ENCODE data around the gene MDM2. TPM values are rescaled to one million over a fixed set of nuclear protein-coding genes. Genes with fewer than 3 reads are reported as not detected.
"Not testable (repeated sequence)": the region's sequence is repeated elsewhere in the genome, so short reads cannot be mapped to it uniquely, and the experiment has no call there.

MDM2 gene
- total RNA-seq, 2 donors from 2014 or later: 191 to 225 TPM

GRCh38 chr12:68814490-68815231, 6.7 kb downstream of the MDM2 start:
- DNase-seq (no peak), ATAC-seq (replicated peaks in 1 of 2) (peak in 1 of 2 donors; percentile 11)
- Mint-ChIP-seq H3K4me3 (peak overlapping the region; percentile 4 to 17), H3K36me3 (ENCODE audit: insufficient read depth in 2 of 2) (peaks cover 10 to 68% of the 10 kb centered on the region in 2 donors), H3K27me3 (ENCODE audit: low read depth) (no peaks in the 10 kb centered on the region), H3K9me3 (no peaks in the 10 kb centered on the region), H3K27ac (peak overlapping the region; percentile 30), H3K4me1 (ENCODE audit: low read depth) (peaks cover 68% of the 10 kb centered on the region)

DNA sequence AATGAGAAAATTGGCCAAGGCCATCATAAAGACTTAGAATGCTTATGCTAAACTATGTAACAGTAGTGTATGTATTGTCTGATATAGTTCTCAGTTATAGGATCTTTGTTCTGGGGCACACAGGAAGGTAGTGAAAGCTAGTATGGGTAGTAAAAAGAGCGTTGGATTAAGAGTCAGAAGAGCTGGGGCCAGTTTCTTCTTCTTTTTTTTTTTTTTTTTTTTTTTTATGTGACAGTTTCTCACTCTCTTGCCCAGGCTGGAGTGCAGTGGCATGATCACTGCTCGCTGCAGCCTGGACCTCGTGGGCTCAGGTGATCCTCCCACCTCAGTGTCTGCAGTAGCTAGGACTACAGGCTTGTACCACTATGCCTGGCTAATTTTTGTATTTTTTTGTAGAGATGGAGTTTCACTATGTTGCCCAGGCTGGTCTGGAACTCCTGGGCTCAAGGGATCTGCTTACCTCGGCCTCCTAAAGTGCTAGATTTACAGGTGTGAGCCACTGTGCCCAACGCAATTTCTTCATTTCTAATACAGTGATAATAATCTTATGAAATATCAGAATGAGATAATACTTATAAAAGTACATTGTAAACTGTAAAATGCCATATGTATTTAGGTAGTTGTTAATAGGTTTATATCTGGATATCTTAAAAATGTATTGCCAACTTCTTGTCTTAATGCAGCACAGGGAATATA, 7.4 kb downstream of the MDM2 start:
- ATAC-seq (replicated peaks in 1 of 2): peak; percentile 34 to 48
- Mint-ChIP-seq H3K36me3 (ENCODE audit: insufficient read depth in 2 of 2) (peaks cover 10 to 70% of the 10 kb centered on the region in 2 donors), H3K4me1 (ENCODE audit: low read depth) (peaks cover 68% of the 10 kb centered on the region), H3K9me3 (no peaks in the 10 kb centered on the region), H3K4me3 (peak overlapping the region; percentile 2 to 6), H3K27ac (peak overlapping the region; percentile 16), H3K27me3 (ENCODE audit: low read depth) (no peaks in the 10 kb centered on the region)
- DNase-seq: no peak

- no peak overlapping the region for H3K4me3 Mint-ChIP-seq
- H3K36me3 Mint-ChIP-seq (ENCODE audit: insufficient read depth in 2 of 2): peaks cover 10 to 69% of the 10 kb centered on the region in 2 donors
- DNase-seq: no peak
- H3K27me3 Mint-ChIP-seq (ENCODE audit: low read depth): no peaks in the 10 kb centered on the region
- H3K27ac Mint-ChIP-seq: peak overlapping the region; percentile 38
- ATAC-seq (replicated peaks in 1 of 2): no peak
- no peaks in the 10 kb centered on the region for H3K9me3 Mint-ChIP-seq
- peaks cover 65% of the 10 kb centered on the region for H3K4me1 Mint-ChIP-seq (ENCODE audit: low read depth)
Measured at GRCh38 chr12:68815928-68816800, 8.2 kb downstream of the MDM2 start.

DNA sequence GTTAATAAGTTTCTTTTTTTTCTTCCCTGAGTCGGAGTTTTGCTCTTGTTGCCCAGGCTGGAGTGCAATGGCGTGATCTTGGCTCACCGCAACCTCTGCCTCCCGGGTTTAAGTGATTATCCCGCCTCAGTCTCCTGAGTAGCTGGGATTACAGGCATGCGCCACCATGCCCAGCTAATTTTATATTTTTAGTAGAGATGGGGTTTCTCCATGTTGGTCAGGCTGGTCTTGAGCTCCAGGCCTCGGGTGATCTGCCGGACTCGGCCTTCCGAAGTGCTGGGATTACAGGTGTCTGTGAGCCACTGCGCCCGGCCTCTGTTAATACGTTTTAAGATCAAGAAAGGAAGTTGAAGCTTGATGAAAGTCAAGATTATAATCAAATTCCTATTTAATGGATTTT, 11.5 kb downstream of the MDM2 start:
- not testable (repeated sequence) for H3K4me3 Mint-ChIP-seq; H3K27me3 Mint-ChIP-seq (ENCODE audit: low read depth); H3K27ac Mint-ChIP-seq; H3K9me3 Mint-ChIP-seq; ATAC-seq (replicated peaks in 1 of 2); DNase-seq
- peaks cover 52% of the 10 kb centered on the region for H3K4me1 Mint-ChIP-seq (ENCODE audit: low read depth)
- H3K36me3 Mint-ChIP-seq (ENCODE audit: insufficient read depth in 2 of 2): peaks cover 14 to 63% of the 10 kb centered on the region in 2 donors

GRCh38 chr12:68821357-68822188, 13.6 kb downstream of the MDM2 start:
- Mint-ChIP-seq H3K9me3 (no peaks in the 10 kb centered on the region), H3K36me3 (ENCODE audit: insufficient read depth in 2 of 2) (peaks cover 14 to 64% of the 10 kb centered on the region in 2 donors), H3K4me1 (ENCODE audit: low read depth) (peaks cover 51% of the 10 kb centered on the region), H3K27ac (peak overlapping the region; percentile 91), H3K4me3 (no peak overlapping the region), H3K27me3 (ENCODE audit: low read depth) (no peaks in the 10 kb centered on the region)
- ATAC-seq (replicated peaks in 1 of 2) (peak; percentile 17 to 36), DNase-seq (no peak)

DNA sequence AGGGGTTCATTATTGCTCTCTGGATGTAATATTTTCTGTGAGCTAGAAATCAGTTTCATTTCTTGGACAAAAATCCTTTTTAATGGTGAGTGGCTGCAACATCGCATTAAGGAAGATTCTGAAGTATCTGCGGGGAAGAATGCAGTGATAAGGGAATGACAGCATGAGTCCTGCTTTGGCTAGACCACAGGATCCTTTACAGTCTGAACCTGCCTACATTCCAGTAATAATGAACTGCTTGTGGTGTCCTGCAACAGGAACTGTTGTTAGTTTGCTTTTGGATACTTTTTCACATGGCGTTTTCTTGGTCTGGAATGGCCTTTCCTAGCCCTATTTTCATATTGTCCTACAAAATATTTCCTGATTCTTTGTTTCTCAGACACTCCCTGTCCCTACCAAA, 15.7 kb downstream of the MDM2 start:
- no peak overlapping the region for H3K4me3 Mint-ChIP-seq
- peaks cover 15 to 69% of the 10 kb centered on the region in 2 donors for H3K36me3 Mint-ChIP-seq (ENCODE audit: insufficient read depth in 2 of 2)
- no peaks in the 10 kb centered on the region for H3K27me3 Mint-ChIP-seq (ENCODE audit: low read depth)
- ATAC-seq (replicated peaks in 1 of 2): no peak
- peaks cover 57% of the 10 kb centered on the region for H3K4me1 Mint-ChIP-seq (ENCODE audit: low read depth)
- H3K9me3 Mint-ChIP-seq: no peaks in the 10 kb centered on the region
- peak overlapping the region; percentile 65 for H3K27ac Mint-ChIP-seq
- no peak for DNase-seq

GRCh38 chr12:68824131-68824530, 16.2 kb downstream of the MDM2 start:
- Mint-ChIP-seq H3K27me3 (ENCODE audit: low read depth) (no peaks in the 10 kb centered on the region), H3K4me3 (no peak overlapping the region), H3K36me3 (ENCODE audit: insufficient read depth in 2 of 2) (peaks cover 17 to 69% of the 10 kb centered on the region in 2 donors), H3K9me3 (no peaks in the 10 kb centered on the region), H3K27ac (peak overlapping the region; percentile 65), H3K4me1 (ENCODE audit: low read depth) (peaks cover 53% of the 10 kb centered on the region)
- ATAC-seq (replicated peaks in 1 of 2): no peak
- no peak for DNase-seq

GRCh38 chr12:68824597-68825250, 16.7 kb downstream of the MDM2 start:
- no peak overlapping the region for H3K4me3 Mint-ChIP-seq
- DNase-seq (no peak), ATAC-seq (replicated peaks in 1 of 2) (no peak)
- H3K27me3 Mint-ChIP-seq (ENCODE audit: low read depth): no peaks in the 10 kb centered on the region
- peak overlapping the region; percentile 46 for H3K27ac Mint-ChIP-seq
- H3K4me1 Mint-ChIP-seq (ENCODE audit: low read depth): peaks cover 48% of the 10 kb centered on the region
- H3K9me3 Mint-ChIP-seq: no peaks in the 10 kb centered on the region
- peaks cover 17 to 66% of the 10 kb centered on the region in 2 donors for H3K36me3 Mint-ChIP-seq (ENCODE audit: insufficient read depth in 2 of 2)

DNA sequence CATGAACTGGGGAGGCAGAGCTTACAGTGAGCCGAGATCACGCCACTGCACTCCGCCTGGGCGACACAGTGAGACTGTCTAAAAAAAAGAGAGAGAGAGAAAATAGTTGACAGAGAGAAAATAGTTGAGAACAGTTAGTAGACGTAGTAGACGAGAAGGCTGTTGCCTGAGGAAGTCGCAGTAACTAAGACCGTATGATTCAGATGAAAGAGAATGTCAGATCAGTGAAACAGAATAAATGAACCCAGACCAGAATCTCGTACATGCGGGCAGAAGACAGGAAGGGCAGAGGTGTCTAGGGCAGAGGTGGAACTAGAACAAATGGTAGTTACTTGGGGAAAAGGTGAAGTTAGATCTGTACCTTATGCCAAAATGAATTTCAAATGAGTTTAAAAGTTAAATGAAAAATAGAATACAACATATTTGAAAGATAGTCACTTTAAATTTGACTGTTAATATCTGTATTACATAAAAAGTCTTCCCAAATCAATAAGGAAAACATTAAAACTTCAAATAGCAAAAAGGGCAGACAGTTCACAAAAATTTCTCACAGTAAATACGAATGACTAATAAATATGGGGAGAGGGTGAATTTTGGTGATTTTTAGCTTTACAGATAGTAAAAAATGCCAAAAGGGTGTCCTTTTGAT, 17.7 kb downstream of the MDM2 start:
- peaks cover 50% of the 10 kb centered on the region for H3K4me1 Mint-ChIP-seq (ENCODE audit: low read depth)
- peak overlapping the region; percentile 9 for H3K27ac Mint-ChIP-seq
- no peaks in the 10 kb centered on the region for H3K27me3 Mint-ChIP-seq (ENCODE audit: low read depth)
- peaks cover 20 to 65% of the 10 kb centered on the region in 2 donors for H3K36me3 Mint-ChIP-seq (ENCODE audit: insufficient read depth in 2 of 2)
- DNase-seq (no peak), ATAC-seq (replicated peaks in 1 of 2) (no peak)
- peak overlapping the region; percentile 9 to 21 for H3K4me3 Mint-ChIP-seq
- H3K9me3 Mint-ChIP-seq: no peaks in the 10 kb centered on the region

DNA sequence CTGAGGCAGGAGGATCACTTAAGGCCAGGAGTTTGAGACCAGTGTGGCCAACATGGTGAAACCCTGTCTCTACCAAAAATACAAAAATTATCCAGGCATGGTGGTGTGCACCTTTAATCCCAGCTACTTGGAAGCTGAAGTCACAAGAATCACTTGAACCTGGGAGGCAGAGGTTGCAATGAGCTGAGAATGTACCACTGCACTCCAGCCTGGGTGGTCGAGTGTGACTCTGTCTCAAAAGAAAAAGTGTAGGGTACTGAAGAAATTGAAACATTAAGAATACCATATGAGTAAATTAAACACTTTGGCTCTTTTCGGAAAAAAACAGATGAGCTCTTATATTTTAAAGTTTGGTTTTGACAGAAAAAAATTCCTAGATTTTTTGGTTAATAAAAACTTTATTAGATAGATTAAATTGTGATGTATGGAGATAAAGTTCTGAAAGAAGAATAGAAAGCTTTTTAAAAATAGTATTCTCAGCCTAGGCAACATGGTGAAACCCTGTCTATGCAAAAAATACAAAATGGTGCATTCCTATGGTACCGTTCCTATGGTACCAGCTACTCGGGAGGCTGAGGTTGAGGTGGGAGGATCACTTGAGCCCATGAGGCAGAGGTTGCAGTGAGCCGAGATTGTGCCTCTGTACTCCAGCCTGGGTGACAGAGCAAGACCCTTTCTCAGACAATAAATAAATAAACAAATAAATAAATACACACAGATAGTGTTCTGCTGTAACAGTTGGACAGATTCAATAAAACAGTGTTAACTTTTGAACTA, 20.1 kb downstream of the MDM2 start:
- DNase-seq (no peak), ATAC-seq (replicated peaks in 1 of 2) (no peak)
- H3K27ac Mint-ChIP-seq: no peak overlapping the region
- peaks cover 21 to 66% of the 10 kb centered on the region in 2 donors for H3K36me3 Mint-ChIP-seq (ENCODE audit: insufficient read depth in 2 of 2)
- H3K4me1 Mint-ChIP-seq (ENCODE audit: low read depth): peaks cover 49% of the 10 kb centered on the region
- no peak overlapping the region for H3K4me3 Mint-ChIP-seq
- H3K9me3 Mint-ChIP-seq: no peaks in the 10 kb centered on the region
- H3K27me3 Mint-ChIP-seq (ENCODE audit: low read depth): no peaks in the 10 kb centered on the region

GRCh38 chr12:68828672-68829068, 20.7 kb downstream of the MDM2 start:
- Mint-ChIP-seq H3K27ac (no peak overlapping the region), H3K36me3 (ENCODE audit: insufficient read depth in 2 of 2) (peaks cover 18 to 61% of the 10 kb centered on the region in 2 donors), H3K4me1 (ENCODE audit: low read depth) (peaks cover 44% of the 10 kb centered on the region), H3K9me3 (no peaks in the 10 kb centered on the region), H3K4me3 (no peak overlapping the region), H3K27me3 (ENCODE audit: low read depth) (no peaks in the 10 kb centered on the region)
- DNase-seq (no peak), ATAC-seq (replicated peaks in 1 of 2) (no peak)

Measured in activated T-cell treated with anti-CD3 and anti-CD28 coated beads, Interleukin-2, amount 50 U/mL, for 72 hours (primary cell).